Astrocyte (in vitro differentiated cells and primary cell): ENCODE results near the gene TNIK. TPM values are rescaled to one million over a fixed set of nuclear protein-coding genes. Genes with fewer than 3 reads are reported as not detected.

Source experiments
- DNase-seq: peaks from one replicate; pipeline ENCODE4 v3.0.0-alpha.2; 2010; ENCODE audit warnings: low read depth
- FAIRE-seq: peaks from 2 replicates; lab custom pipeline; 2011; peaks lifted over from hg19 to GRCh38; lab: Jason Lieb, UNC
- H2AFZ ChIP-seq: 2 replicates; pipeline ENCODE4 v1.6.0; 2012; ENCODE audit warnings: low read depth, low read length, inconsistent platforms
- H3K27ac ChIP-seq: 2 replicates; pipeline ENCODE4 v1.5.1; 2011; ENCODE audit warnings: low read depth, low read length, inconsistent platforms
- H3K27me3 ChIP-seq: 2 replicates; pipeline ENCODE4 v1.6.0; 2011; ENCODE audit warnings: low read length, inconsistent platforms; ENCODE audit not compliant: insufficient read depth
- H3K36me3 ChIP-seq: 2 replicates; pipeline ENCODE4 v1.5.1; 2011; ENCODE audit warnings: low read length, inconsistent platforms; ENCODE audit not compliant: insufficient read depth
- H3K4me1 ChIP-seq: 2 replicates; pipeline ENCODE4 v1.5.1; 2011; ENCODE audit warnings: low read length, inconsistent platforms; ENCODE audit not compliant: insufficient read depth
- H3K4me2 ChIP-seq: 2 replicates; pipeline ENCODE4 v1.6.0; 2012; ENCODE audit warnings: low read length, inconsistent platforms
- H3K4me3 ChIP-seq: 2 replicates; pipeline ENCODE4 v1.5.1; 2011; ENCODE audit warnings: low read depth, mild to moderate bottlenecking, low read length, inconsistent platforms; ENCODE audit not compliant: insufficient read depth
- H3K79me2 ChIP-seq: 2 replicates; pipeline ENCODE4 v1.6.0; 2012; ENCODE audit warnings: mild to moderate bottlenecking, low read length, inconsistent platforms; ENCODE audit not compliant: insufficient read depth
- H3K9ac ChIP-seq: 2 replicates; pipeline ENCODE4 v1.6.0; 2012; ENCODE audit warnings: mild to moderate bottlenecking, low read length, inconsistent platforms
- H3K9me3 ChIP-seq: 2 replicates; pipeline ENCODE4 v1.5.1; 2012; ENCODE audit warnings: low read depth, mild to moderate bottlenecking, low read length, inconsistent platforms; ENCODE audit not compliant: insufficient read depth
- H4K20me1 ChIP-seq: 2 replicates; pipeline ENCODE4 v1.6.0; 2012; ENCODE audit warnings: low read length, inconsistent platforms; ENCODE audit not compliant: insufficient read depth
- H3K27ac Mint-ChIP-seq: one replicate; pipeline ENCODE4 v1.8.0; 2021; ENCODE audit warnings: mild to moderate bottlenecking, mixed read lengths; ENCODE audit not compliant: unreplicated experiment
- H3K27me3 Mint-ChIP-seq: one replicate; pipeline ENCODE4 v1.8.0; 2021; ENCODE audit warnings: low read depth, mixed read lengths; ENCODE audit not compliant: unreplicated experiment
- H3K36me3 Mint-ChIP-seq: one replicate; pipeline ENCODE4 v1.8.0; 2021; ENCODE audit warnings: low read depth, mixed read lengths; ENCODE audit not compliant: unreplicated experiment
- H3K4me1 Mint-ChIP-seq: one replicate; pipeline ENCODE4 v1.8.0; 2021; ENCODE audit warnings: low read depth, mixed read lengths; ENCODE audit not compliant: unreplicated experiment
- H3K4me3 Mint-ChIP-seq: one replicate; pipeline ENCODE4 v1.8.0; 2021; ENCODE audit warnings: mild to moderate bottlenecking, moderate library complexity, mixed read lengths; ENCODE audit not compliant: unreplicated experiment
- H3K9me3 Mint-ChIP-seq: one replicate; pipeline ENCODE4 v1.8.0; 2021; ENCODE audit warnings: mild to moderate bottlenecking, mixed read lengths; ENCODE audit not compliant: unreplicated experiment
- EZH2 ChIP-seq: IDR thresholded peaks from 2 replicates; pipeline ENCODE4 v1.6.1; 2012; ENCODE audit warnings: mild to moderate bottlenecking, low read length, inconsistent platforms; ENCODE audit not compliant: insufficient read depth
- total RNA-seq: library from RNA; stranded (reverse); gene quantifications from 2 replicates; pipeline ENCODE4 v1.2.1, GENCODE V29; 2021
- TF ChIP-seq, protein P1 (sequence below): IDR thresholded peaks from 2 replicates; pipeline ENCODE4 v1.5.1; 2011; ENCODE audit warnings: low read depth, mild to moderate bottlenecking, inconsistent platforms, low read length, moderate library complexity; ENCODE audit not compliant: insufficient read depth

The TNIK gene
- total RNA-seq, 1 donor from 2014 or later = 70.0 TPM

DNA sequence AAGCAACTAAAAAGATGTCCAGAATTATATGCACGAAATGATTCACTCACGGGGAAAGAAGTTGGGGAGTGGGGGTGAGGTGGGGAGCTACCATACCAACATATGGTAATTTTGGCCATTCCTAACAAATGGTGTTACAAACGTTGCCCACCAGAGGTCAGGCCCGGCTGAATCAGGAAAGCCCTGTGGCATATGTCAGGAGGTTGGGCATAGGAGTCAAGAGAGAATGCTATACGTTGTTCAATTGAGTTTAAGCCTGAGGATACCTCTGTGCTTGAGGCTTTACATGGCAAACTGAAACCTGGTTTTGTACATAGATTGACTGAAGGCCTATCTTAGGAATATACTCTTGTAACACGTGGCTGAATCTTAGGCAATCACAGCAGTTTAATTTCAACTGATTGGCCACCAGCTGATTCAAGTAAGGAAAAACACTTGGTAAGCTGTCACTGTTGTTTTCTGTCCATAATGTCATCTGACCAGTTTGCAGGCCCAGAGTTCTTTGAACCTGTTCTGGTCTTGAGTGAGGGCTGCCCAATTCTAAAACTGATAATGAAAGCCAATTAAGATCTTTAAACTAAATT, 410.3 kb downstream of the TNIK start:
- Mint-ChIP-seq H3K4me1 (peaks cover 10% of the 10 kb centered on the region), H3K27ac (no peak overlapping the region), H3K9me3 (peaks cover 6% of the 10 kb centered on the region), H3K36me3 (no peaks in the 10 kb centered on the region), H3K27me3 (no peaks in the 10 kb centered on the region), H3K4me3 (no peak overlapping the region)
- H3K4me2 ChIP-seq = no peak overlapping the region
- no peak overlapping the region for H3K9ac ChIP-seq
- peak; percentile 76 for FAIRE-seq
- H4K20me1 ChIP-seq = no peaks in the 10 kb centered on the region
- H3K27me3 ChIP-seq = no peaks in the 10 kb centered on the region
- no peak overlapping the region for H3K4me3 ChIP-seq
- H3K4me1 ChIP-seq = peaks cover 4% of the 10 kb centered on the region
- no peak overlapping the region for H3K27ac ChIP-seq
- H3K9me3 ChIP-seq = no peaks in the 10 kb centered on the region
- H3K79me2 ChIP-seq = no peaks in the 10 kb centered on the region
- TF ChIP-seq EZH2 = no peak
- TF ChIP-seq, protein P1, sequence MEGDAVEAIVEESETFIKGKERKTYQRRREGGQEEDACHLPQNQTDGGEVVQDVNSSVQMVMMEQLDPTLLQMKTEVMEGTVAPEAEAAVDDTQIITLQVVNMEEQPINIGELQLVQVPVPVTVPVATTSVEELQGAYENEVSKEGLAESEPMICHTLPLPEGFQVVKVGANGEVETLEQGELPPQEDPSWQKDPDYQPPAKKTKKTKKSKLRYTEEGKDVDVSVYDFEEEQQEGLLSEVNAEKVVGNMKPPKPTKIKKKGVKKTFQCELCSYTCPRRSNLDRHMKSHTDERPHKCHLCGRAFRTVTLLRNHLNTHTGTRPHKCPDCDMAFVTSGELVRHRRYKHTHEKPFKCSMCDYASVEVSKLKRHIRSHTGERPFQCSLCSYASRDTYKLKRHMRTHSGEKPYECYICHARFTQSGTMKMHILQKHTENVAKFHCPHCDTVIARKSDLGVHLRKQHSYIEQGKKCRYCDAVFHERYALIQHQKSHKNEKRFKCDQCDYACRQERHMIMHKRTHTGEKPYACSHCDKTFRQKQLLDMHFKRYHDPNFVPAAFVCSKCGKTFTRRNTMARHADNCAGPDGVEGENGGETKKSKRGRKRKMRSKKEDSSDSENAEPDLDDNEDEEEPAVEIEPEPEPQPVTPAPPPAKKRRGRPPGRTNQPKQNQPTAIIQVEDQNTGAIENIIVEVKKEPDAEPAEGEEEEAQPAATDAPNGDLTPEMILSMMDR = peak; percentile 57
- no peaks in the 10 kb centered on the region for H3K36me3 ChIP-seq
- H2AFZ ChIP-seq = no peak overlapping the region
- DNase-seq = peak; percentile 36

DNA sequence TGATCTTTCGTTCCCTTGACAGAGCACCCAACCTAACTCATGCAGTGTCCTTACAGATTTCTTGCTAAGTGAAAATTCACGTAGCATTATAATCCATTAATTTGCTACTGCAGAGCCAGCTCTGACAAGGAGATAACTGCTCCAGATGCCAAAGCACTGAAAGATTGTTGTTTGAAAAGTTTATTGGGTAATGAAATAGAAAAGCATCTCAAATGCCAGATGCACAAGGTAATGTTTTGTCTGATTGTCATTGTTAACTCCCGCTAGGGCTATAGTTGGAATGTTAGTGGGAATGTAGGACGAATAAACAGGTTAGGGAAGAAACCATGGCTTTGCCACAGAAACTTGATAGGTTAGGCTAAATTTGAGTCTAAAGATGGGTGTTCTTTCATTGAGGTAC, 413.4 kb downstream of the TNIK start:
- FAIRE-seq (no peak), DNase-seq (peak; percentile 9)
- H3K36me3 Mint-ChIP-seq = no peaks in the 10 kb centered on the region
- no peaks in the 10 kb centered on the region for H3K4me1 ChIP-seq
- no peak overlapping the region for H3K4me3 ChIP-seq
- H3K27me3 ChIP-seq = no peaks in the 10 kb centered on the region
- TF ChIP-seq EZH2 = no peak
- TF ChIP-seq, protein P1 = no peak
- H3K36me3 ChIP-seq = no peaks in the 10 kb centered on the region
- H3K79me2 ChIP-seq = no peaks in the 10 kb centered on the region
- no peak overlapping the region for H3K27ac ChIP-seq
- H3K9me3 Mint-ChIP-seq = peaks cover 2% of the 10 kb centered on the region
- no peaks in the 10 kb centered on the region for H4K20me1 ChIP-seq
- no peak overlapping the region for H2AFZ ChIP-seq
- H3K27ac Mint-ChIP-seq = peak overlapping the region; percentile 49
- H3K4me2 ChIP-seq = no peak overlapping the region
- H3K27me3 Mint-ChIP-seq = no peaks in the 10 kb centered on the region
- peaks cover 8% of the 10 kb centered on the region for H3K4me1 Mint-ChIP-seq
- H3K9me3 ChIP-seq = no peaks in the 10 kb centered on the region
- no peak overlapping the region for H3K4me3 Mint-ChIP-seq
- no peak overlapping the region for H3K9ac ChIP-seq
